Hepatocyte (in vitro differentiated cells): ENCODE measurements around the gene P4HTM.

ENCODE experiments used
- EZH2 ChIP-seq: fragments of 200-600 bp; sonication (generic); IDR thresholded peaks from 2 replicates; pipeline ENCODE4 v1.6.1; 2016; ENCODE audit warnings: antibody characterized with exemption, mild to moderate bottlenecking, borderline replicate concordance
- EZH2phosphoT487 ChIP-seq: fragments of 200-600 bp; sonication (generic); IDR thresholded peaks from one replicate; pipeline ENCODE4 v1.6.1; 2018; ENCODE audit warnings: antibody characterized with exemption, mild to moderate bottlenecking, low read depth, moderate library complexity; ENCODE audit not compliant: unreplicated experiment, severe bottlenecking
- TF ChIP-seq, protein P1 (sequence below): fragments of 200-600 bp; sonication (generic); IDR thresholded peaks from 2 replicates; pipeline ENCODE4 v1.5.1; 2016; ENCODE audit warnings: antibody characterized with exemption, mild to moderate bottlenecking; ENCODE audit not compliant: poor library complexity

DNA sequence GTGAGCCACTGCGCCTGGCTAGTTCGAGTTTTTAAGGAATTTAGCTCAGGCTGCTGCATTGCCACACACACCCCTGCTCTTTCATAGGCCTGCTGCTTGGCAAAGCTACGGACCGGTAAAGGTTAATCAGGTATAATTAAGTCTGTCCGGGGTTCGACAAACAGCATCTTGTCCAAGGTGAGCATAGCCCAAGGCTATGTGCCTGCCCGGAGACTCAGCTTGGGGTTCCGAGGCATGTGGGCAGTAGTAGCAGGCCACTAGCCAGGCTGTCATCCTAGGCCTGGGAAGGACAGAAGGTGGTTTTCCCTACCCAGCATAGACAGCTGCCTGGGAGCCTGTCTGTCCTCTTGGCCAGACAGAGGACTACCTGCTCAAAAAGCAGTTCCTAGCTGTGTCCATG is 6.6 kb downstream of the P4HTM start:
- TF ChIP-seq, protein P1, sequence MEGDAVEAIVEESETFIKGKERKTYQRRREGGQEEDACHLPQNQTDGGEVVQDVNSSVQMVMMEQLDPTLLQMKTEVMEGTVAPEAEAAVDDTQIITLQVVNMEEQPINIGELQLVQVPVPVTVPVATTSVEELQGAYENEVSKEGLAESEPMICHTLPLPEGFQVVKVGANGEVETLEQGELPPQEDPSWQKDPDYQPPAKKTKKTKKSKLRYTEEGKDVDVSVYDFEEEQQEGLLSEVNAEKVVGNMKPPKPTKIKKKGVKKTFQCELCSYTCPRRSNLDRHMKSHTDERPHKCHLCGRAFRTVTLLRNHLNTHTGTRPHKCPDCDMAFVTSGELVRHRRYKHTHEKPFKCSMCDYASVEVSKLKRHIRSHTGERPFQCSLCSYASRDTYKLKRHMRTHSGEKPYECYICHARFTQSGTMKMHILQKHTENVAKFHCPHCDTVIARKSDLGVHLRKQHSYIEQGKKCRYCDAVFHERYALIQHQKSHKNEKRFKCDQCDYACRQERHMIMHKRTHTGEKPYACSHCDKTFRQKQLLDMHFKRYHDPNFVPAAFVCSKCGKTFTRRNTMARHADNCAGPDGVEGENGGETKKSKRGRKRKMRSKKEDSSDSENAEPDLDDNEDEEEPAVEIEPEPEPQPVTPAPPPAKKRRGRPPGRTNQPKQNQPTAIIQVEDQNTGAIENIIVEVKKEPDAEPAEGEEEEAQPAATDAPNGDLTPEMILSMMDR = no peak
- TF ChIP-seq EZH2 = no peak
- TF ChIP-seq EZH2phosphoT487 = no peak
